ENCODE data around the gene BIK.
"Not testable (repeated sequence)": the region's sequence is repeated elsewhere in the genome, so short reads cannot be mapped to it uniquely, and the experiment has no call there.

Gene BIK

DNA sequence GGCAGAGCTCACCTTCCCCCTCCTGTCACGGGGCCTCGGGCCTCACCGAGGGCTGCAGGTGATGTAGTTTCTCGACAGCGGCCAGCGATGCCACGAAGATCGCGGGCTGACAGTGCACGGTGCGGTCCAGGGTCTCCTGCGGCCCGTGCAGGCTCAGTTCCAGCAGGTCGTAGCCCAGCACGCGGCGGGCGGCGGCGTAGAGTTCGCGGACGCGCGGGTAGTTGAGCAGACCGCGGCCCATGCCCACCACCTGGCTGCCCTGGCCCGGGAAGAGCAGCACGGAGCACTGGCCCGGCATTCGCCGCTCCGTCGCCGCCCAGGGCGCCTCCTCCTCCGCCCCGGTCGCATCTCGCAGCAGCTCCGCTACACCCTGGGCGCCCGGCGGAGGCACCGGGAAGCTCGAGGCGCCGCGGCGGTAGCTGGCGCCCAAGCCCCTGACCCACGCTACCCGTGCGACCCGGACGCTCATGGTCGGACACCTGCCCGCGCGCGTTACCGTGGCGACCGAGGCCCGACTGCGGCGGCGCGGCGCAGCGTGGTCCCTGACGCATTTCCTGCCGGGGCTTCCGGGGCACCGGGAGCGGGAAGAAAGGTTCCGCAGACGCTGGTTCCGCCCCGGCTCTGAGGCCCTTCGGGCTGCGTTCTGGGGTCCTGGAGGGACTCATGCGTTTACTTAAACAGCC lies 32.5 kb downstream of the BIK start, which contains the start of gene MCAT:
Gene MCAT (minus strand): TSS at position 519 of the 683 bp plus-strand sequence. CDS start 50 bp downstream, at position 469.
- DNase-seq = peak; percentile 80

DNA sequence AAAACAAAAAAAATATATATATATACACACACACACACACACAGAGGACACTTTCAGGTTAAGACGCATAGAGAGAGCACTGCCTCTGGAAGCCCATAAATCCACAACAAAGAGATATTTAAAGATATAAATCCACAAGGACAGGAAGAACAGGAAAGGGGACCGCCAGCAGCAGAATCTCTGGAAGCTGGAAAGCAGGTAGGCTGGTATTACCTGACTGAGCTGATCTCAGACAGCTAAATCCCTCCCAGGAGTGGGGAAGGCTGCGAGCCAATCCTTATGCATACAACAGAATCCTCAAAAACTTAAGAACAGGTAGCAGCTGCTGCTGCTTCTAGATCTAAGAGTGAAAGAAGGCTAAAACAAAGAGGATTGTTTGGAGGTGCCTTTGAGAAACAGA lies 34.4 kb downstream of the BIK start:
- DNase-seq = no peak

DNA sequence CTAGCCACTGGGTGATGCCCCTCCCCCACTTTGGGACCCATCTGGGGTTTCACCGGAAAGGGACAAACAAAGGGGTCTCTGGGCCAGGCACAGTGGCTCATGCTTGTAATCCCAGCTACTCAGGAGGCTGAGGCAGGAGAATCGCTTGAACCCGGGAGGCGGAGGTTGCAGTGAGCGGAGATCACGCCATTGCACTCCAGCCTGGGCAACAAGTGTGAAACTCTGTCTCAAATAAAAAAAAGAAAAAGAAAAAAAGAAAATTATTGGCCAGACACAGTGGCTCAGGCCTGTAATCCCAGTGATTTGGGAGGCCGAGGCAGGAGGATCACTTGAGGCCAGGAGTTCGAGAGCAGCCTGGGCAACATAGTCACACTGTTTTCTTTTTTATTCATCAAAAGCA lies 34.8 kb downstream of the BIK start:
- not testable (repeated sequence) for DNase-seq

DNA sequence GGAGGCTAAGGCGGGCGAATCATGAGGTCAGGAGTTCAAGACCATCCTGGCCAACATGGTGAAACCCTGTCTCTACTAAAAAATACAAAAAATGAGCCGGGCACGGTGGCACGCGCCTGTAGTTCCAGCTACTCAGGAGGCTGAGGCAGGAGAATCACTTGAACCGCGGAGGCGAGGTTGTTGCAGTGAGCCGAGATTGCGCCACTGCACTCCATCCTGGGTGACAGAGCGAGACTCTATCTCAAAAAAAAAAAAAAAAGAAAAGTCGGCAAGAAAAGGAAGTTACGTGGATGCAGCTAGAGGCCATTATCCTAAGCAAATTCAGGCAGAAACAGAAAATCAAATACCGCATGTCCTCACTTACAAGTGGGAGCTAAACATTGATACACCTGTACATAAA lies 35.8 kb downstream of the BIK start:
- DNase-seq = not testable (repeated sequence)

DNA sequence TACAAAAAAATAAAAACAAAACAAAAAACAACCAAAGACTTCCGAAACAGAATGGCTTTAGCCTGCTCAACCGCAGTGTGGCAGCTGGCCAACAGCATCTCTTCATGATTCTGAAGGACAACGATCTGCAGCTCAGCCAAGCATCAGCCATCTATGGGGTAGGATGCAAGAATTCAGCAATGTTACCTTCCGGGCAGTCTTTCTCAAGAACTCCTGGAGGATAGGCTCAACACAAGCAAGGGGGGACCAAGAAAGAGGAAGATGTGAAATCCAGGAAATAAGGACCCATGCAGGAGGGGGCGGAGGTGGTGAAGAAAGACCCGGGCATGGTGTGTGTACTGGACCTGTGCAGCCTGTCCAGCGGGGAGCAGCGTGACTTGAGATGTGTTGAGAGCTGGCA lies 37.3 kb downstream of the BIK start:
- no peak for DNase-seq

DNA sequence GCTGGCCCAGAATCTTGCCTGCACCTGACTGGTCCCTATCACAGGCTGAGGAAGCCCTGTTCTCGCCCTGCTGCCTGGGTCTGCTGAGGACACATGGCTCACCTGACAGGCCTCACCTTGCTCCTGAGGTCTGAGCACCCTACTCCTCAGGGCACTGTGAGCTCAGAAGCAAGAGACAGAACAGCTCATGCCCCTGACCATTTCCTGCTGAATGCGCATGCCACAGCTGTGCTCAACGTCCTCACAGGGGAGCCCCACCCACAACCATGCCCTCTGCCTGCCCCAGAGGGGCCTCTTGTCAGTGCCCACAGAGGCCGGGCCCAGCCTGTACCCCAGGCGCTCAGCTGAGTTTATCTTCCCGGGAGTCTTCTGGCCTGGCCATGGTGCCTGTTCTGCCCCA lies 38.0 kb downstream of the BIK start:
- no peak for DNase-seq

DNA sequence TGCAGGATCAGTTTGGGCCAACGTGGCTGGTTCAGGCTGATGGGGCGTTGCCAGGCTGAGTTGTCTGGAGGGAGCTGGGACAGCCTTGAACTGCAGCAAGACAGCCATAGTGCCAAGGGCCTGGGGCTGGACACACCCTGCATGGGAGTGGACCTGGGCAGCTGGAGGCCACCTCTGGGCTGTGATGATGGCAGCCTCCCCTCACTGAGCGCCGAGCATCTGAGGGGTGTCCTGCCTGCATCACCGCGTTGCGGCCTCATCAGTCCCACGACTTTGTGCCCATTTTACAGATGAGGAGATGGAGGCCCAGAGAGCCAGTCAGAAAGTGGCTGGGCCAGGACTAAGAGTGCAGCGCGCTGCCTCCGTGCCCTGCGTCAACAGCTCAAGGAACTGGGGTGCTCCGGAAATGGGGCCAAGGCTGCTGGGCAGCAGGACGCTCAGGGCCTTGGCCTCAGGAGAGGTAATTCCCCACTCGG lies 40.2 kb downstream of the BIK start:
- DNase-seq = no peak

DNA sequence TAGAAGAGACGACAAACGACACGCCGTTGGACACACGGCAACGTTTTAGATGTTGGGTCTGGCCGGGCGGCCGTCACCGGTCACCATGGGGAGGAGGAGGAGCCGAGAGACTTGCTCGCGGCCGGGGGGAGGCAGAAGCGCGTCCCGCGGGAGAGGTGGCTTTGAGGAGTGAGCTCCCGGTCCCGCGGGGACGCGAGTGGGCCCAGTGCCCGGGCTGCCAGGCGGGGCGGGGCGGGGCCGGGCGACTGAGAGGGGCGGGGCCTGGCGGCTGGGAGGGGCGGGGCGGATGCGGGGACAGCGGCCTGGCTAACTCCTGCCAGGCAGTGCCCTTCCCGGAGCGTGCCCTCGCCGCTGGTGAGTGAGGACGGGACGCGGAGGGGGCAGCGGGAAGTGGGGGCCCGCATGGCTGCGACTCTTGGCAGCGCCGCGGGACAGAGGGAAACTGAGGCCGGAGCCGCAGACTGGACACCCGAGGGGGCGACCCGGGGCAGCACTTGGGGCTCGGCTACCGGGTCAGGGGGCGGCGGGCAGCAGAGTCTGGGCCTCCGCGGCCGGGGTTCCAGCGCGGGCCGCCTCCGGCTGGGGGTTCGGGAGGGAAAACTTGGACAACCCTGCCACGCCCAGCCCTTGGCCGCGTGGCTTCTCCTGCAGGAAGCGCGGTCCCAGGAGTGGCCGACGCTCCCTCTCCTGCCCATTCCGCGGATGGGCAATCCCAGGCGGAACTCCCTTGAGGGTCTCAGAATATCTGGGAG lies 40.9 kb downstream of the BIK start, which contains the start of gene TSPO:
Gene TSPO (plus strand): TSS at position 309 of the 752 bp plus-strand sequence. CDS start 7,680 bp downstream, outside the sequence.
- peak; percentile 23 for DNase-seq

DNA sequence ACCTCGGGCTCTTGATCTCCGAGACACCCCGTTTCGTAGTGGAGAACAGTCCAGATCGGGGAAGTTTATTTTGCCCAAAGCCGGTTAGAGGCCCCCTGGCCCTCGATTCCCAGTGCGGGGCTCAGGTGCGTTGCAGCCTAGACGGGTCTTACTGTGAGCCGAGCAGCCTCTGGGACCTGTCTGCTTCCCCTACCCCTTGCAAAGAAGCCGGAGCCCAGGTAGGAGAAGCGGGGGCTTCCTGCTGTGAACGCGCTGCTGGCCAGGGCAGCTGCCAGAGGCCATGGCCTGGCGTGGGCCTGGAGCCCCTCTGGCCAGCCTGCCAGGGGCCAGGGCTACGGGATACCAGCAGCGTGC lies 41.4 kb downstream of the BIK start:
- no peak for DNase-seq

DNA sequence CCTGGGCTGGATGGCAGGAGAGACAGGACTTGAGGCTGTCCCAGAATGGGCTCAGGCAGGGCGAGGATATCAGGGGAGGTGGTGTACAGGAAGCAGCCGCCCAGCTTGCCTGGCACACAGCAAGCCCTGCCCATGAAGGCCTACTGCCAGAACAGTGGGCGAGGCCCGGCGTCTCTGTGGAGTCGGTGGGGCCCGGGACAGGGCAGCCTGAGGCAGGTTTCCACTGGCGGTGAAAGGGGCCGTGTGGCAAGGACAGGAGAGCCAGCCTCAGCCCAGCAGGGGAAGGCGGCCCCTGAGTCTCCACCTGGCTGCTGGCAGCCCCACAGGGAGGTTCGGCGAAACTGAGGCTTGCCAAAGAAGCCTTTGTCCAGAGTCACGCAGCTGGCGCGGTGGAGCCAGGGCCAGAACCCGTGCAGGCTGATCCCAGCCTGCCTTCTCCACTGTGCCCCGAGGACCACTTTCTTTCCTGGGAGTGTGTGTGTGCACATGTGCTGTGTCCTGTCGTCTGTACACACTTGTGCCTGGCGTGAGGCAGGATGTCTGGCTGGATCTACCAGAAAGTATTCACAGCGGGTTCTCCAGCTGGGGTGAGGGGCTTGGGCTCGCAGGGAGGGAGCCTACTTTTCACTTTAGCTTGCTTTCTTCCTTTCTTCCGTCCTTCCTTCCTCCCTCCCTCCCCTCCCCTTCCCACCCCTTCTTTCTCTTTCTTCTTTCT lies 42.0 kb downstream of the BIK start:
- DNase-seq = no peak

DNA sequence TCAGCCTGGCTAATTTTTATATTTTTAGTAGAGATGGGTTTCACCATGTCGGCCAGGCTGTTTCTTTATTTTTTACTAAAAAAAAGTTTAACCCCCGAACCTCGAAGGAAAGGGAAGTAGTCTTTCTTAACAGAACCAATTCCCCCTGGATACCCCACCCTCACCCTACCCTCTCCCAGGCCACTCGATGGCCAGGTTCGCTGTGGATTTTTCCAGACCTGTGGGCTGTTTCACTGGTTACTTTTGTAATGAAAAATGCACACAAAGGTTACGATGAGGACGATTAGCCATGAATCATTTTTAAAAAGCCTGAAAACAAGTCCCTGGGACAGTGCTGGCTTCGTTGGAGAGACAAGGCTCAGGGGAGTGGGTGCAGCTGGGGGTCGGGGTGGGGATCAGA lies 43.3 kb downstream of the BIK start:
- DNase-seq = no peak

DNA sequence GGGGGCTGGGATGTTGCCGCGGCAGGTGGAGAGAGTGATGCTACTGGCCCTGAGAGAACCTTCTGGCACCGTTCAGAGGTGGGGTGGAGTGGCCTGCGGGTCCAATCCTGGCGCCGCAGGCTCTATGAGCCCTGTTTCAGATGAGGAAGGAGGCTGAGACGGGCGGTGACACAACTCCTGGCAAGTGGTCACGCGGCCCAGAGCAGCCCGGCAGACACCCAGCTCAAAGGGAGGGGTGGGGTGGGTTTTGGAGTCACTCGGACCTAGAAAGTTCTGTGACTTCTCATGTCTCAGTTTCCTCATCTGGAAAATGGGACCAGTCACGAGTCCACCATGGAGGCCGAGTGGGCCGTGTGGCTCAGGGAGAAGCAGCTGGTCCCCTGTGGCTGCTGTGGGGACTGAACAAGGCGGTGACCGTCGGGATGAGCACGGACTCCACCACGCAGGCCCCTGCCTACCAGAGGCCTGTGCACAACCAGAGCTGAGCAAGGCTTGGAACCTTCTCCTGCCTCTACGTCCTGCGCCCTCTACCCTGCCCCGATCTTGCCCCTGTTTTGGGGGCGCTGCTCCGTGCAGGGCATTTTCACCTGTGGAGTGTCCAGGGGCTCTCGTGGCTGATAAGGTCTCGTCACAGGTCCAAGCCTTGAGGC lies 44.5 kb downstream of the BIK start:
- no peak for DNase-seq

DNA sequence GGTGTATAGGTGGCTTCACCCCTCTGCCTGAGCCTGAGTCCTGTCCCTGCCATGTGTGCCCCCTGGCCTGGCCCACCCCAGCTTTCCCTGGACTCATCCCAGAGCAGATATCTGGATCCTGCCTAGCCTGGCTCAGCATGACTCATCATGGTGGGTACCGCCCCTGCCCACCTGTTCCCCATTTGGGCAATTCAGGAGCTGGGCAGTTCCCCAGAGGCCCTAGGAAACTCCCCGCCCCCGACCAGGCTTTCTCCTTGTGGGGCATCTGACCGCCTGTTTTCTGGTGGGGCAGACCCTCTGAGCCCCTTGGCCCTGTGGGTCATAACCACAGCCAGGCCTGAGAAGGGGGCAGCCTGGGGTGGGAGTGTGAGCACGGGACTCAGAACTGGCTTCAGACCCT lies 45.2 kb downstream of the BIK start:
- DNase-seq = no peak

DNA sequence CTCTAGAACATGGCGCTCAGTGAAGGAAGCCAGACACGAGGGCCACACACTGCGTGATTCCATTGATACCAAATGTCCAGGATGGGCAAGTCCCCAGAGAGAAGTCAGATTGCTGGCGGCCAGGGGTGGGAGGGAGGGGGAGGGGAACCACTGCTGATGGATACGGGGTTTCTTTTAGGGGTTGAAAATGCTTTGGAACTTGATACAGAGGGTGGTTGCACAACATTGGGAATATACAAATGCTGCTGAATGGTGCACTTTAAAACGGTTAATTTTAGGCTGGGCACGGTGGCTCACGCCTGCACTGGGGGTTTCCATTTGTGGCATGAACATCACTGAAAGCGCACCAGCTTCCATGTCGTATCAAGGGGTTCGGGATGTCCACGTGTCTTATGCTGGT lies 45.9 kb downstream of the BIK start:
- no peak for DNase-seq

DNA sequence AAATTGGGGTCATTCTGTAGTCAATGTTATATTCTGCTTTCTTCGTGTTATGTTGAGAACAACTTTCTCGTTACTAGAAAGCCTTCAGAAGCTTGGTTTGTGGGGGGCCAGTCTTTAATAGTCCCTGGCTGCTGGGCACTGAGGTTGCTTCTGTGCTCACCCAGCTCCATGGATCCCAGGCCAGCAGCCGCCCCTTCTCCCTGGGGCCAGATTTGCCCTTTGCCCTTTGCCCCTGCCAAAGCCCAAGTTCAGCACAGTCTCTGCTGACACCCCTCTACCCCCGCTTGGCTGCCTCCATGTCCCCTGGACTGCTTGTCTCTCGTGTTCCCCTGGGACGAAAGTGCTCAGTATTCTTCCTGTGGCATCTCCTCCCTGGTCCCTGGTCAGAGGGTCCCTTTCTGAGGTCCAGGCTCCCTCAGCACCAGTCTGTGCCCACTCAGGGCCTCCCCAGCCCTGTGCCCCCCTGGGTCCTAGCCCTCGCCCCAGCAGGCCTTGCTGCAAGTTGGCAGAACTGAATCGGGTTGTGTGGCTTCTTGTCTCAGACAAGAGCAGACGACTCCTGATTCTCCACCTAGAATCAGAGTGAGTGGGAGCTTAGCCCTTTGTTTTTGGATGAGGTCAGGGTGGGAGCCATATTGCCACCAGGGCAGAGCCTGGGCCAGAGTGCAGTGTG lies 47.5 kb downstream of the BIK start:
- DNase-seq = no peak

DNA sequence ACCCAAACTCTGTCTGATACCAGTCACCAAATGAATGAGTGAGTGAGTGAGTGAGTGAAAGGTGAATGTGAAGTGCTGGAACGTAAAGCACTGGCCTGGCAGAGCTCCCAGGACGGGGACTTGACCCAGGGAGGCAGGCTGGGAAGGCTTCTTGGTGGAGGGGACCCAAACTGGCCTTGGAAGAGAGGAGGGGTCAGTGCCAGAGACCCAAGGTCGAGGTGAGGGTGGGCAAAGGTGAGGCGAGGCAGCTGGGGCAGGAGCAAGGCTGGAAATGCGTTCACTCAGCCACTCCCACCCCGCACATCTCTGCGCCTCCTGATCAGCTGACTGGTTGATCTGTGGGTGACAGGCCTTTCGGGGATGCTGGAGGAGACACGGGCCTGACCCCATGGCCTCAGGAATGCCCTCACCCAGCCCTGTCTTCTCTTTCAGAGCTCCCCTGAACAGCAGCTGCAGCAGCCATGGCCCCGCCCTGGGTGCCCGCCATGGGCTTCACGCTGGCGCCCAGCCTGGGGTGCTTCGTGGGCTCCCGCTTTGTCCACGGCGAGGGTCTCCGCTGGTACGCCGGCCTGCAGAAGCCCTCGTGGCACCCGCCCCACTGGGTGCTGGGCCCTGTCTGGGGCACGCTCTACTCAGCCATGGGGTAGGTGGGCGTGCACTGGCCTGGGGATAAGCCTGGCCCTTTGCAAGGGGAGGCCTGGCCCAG lies 48.4 kb downstream of the BIK start:
- DNase-seq = no peak

DNA sequence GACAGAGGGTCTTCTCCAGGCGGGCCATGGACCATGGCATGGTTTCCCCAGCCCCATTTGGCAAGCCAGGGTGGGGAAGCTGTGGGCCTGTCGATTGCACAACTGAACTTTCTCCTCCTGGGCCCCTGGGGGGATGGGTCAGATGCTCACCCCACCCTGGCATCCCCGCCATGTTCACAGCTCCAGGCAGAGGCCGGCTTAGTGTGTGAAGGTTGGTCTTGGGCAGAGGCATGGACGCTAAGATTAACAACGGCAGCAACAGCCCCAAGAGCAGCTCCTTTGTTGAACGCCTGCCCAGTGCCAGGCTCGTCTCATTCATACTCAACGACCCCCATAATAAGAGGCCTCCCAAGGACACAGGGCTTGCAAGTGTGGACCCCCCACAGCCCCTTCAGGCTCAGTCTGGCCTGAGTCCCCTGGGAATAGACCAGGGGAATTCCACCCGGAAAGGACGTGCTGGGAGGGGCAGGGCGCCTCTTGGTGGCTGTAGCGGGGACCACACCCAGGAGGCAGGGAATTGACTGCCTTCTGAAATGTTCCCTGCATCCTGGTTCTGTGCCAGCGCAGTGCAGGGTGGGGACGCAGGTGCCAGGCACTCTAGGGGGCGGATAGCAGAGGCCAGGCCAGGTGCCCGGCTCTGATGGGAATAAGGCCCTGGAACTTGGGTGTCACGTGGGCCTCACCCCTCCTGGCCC lies 49.1 kb downstream of the BIK start:
- no peak for DNase-seq

DNA sequence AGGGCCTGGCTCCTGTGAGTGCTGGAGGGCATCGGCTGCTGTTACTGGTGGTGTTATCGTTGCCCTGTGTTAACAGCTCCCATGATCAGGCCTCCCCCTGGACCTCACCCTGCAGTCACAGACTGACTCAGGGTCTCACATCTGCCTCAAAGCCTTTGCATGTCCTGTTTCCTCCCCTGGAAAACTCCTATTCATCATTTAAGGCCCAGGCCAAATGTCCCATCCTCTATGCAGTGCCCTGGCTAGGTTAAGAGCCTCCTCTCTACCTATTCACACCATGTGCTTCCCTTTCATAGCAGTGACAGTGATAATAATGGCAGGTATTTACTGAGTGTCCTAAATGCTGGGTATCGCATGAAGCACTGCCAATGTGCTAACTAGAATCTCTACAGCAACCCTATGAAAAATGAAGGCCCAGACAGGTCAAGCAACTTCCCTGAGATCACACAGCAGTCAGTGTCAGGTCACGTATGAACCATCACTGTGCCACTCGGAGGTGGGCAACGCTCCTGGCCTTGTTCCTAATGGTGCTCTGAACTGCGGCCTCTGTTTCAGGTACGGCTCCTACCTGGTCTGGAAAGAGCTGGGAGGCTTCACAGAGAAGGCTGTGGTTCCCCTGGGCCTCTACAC lies 50.1 kb downstream of the BIK start:
- no peak for DNase-seq

DNA sequence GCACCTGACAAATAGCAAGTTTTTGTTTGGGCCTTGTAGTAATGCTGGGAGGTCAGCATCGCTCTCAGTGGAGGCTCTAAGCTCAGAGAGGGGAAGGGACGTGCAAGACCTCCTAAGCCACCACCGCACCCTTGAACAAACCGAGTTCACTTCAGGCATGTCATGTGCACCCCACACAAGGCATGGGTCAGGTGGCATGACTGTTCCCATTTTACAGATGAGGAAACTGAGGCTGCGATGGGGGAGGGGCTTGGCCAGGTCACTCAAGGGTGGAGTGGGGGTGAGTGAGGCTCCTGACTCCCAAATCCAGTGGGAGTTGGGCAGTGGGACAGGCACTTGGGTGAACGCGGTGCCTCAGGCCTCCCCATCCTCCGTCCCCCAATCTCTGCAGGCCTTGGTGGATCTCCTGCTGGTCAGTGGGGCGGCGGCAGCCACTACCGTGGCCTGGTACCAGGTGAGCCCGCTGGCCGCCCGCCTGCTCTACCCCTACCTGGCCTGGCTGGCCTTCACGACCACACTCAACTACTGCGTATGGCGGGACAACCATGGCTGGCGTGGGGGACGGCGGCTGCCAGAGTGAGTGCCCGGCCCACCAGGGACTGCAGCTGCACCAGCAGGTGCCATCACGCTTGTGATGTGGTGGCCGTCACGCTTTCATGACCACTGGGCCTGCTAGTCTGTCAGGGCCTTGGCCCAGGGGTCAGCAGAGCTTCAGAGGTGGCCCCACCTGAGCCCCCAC lies 52.0 kb downstream of the BIK start:
- no peak for DNase-seq

DNA sequence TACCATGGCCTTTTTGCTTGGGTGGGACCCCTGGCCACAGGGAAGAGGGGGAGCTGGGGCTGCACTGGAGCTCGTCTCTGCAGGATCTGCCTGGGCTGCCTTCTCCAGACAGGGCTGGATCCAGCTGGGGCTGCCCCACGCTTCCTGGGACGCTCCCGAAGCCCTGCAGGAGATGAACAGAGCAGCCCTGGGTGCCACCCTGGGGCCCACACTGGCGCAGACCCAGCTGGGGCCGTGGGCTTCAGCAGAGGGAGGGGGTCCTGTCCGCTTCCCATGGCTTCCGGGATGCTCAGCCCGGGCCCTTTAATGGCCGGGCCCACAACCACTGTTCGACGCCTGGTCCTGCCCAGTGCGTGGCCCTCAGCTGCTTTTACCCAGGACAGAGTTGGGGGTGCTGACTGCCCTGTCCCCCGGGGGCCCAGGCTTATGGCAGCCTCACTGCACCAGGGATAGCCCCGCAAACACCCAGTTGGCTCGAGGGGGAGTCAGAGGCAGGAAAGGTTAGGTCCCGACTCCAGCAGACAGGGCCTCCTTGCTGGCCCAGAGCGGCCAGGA lies 52.8 kb downstream of the BIK start:
- no peak for DNase-seq

Measured in NCI-H146 (cell line).